ENCODE results near the gene SETD5. TPM values are rescaled to one million over a fixed set of nuclear protein-coding genes. Genes with fewer than 3 reads are reported as not detected.

SETD5 gene
- total RNA-seq, 1 donor from 2014 or later = 198 TPM

DNA sequence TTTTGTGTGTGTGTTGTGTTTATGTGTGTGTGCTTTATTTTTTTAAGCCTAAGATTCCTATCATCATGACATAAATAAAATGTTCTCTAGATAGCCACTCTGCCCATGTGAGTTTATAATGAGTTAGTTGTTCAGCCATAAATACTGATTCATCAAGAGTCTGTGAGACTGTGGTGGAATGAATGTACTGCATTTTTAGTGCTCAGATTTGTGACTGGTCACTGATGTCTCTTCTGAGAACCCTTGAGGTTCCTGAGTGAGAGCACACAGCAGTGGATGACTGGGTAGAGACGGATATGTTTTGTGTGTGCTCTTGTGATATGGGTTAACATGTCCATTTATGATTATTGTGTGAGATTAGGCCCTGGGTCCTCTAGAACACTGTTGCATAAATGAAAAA lies 51.2 kb downstream of the SETD5 start:
- TF ChIP-seq EZH2 (IDR thresholded peaks at IDR 0.05) = no peak
- no peak for TF ChIP-seq CTCF (IDR thresholded peaks at IDR 0.05)
- TF ChIP-seq EZH2phosphoT487 (IDR thresholded peaks at IDR 0.05) = no peak
- Mint-ChIP-seq H3K4me3 (no peak overlapping the region), H3K9me3 (no peaks in the 10 kb centered on the region), H3K36me3 (peaks cover 23% of the 10 kb centered on the region), H3K27me3 (ENCODE audit: insufficient read depth, low read depth) (no peaks in the 10 kb centered on the region), H3K27ac (no peak overlapping the region), H3K4me1 (no peaks in the 10 kb centered on the region)
- H3K4me1 ChIP-seq = no peaks in the 10 kb centered on the region
- no peaks in the 10 kb centered on the region for H3K9me3 ChIP-seq (ENCODE audit: low read depth)
- peaks cover 4% of the 10 kb centered on the region for H3F3A ChIP-seq (ENCODE audit: low read depth)
- no peak overlapping the region for H3K9ac ChIP-seq
- H3K27me3 ChIP-seq = no peaks in the 10 kb centered on the region
- H3K27ac ChIP-seq = no peak overlapping the region
- H3K79me2 ChIP-seq (ENCODE audit: low read depth) = peaks cover 67% of the 10 kb centered on the region
- H3K4me2 ChIP-seq = no peak overlapping the region
- no peak overlapping the region for H3K4me3 ChIP-seq
- H3K36me3 ChIP-seq = peaks cover 47% of the 10 kb centered on the region
- H2AFZ ChIP-seq (replicated peaks) = no peak overlapping the region
- no peak for DNase-seq (ENCODE audit: low spot score)
- H4K20me1 ChIP-seq (ENCODE audit: low read depth) = peaks cover 36% of the 10 kb centered on the region

DNA sequence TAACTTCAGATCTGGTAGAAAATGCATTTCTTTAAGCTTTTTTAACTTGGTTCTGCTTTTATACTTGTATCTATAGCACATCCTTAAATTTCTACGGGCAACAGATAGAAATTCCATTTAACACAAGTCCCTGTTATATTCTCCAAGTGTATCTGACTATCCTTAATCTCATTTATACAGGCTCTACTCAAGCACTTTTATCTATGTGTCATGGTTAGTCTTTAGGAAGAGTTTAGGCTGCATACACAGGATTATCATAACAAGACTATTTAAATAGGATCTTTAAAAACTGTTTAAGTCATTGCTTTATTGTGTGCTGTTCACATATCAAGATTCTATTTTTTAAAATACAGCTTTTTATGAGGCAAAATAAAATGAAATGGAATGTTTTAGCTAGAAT lies 52.7 kb downstream of the SETD5 start:
- no peak overlapping the region for H3K27ac ChIP-seq
- H3K4me2 ChIP-seq = no peak overlapping the region
- Mint-ChIP-seq H3K4me1 (no peaks in the 10 kb centered on the region), H3K9me3 (no peaks in the 10 kb centered on the region), H3K27me3 (ENCODE audit: insufficient read depth, low read depth) (no peaks in the 10 kb centered on the region), H3K27ac (no peak overlapping the region), H3K36me3 (peaks cover 23% of the 10 kb centered on the region), H3K4me3 (no peak overlapping the region)
- peaks cover 56% of the 10 kb centered on the region for H3K36me3 ChIP-seq
- DNase-seq (ENCODE audit: low spot score) = no peak
- H4K20me1 ChIP-seq (ENCODE audit: low read depth) = peaks cover 41% of the 10 kb centered on the region
- no peak overlapping the region for H2AFZ ChIP-seq (replicated peaks)
- no peak overlapping the region for H3K4me3 ChIP-seq
- no peaks in the 10 kb centered on the region for H3K27me3 ChIP-seq
- H3K4me1 ChIP-seq = no peaks in the 10 kb centered on the region
- no peaks in the 10 kb centered on the region for H3K9me3 ChIP-seq (ENCODE audit: low read depth)
- peaks cover 67% of the 10 kb centered on the region for H3K79me2 ChIP-seq (ENCODE audit: low read depth)
- peaks cover 14% of the 10 kb centered on the region for H3F3A ChIP-seq (ENCODE audit: low read depth)
- TF ChIP-seq EZH2 (IDR thresholded peaks at IDR 0.05) (no peak), EZH2phosphoT487 (IDR thresholded peaks at IDR 0.05) (no peak), CTCF (IDR thresholded peaks at IDR 0.05) (no peak)
- no peak overlapping the region for H3K9ac ChIP-seq

DNA sequence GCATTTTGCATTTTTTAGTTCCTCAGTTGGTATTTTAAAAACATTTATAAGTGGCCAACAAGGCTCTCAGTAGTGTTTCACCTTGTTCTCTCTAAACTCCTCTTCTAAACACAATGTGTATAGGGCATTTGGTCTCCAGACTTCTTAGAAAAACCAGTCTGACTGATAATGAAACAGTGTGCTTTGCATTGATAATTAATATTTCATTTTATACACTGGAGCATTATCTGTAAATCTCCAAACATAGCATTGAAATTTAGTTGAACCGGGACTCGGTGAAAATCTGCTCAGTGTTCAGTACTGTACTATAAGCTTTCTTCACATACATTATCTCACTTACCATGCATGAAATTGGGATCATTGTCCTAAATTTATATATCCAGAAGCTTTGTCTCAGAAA lies 53.6 kb downstream of the SETD5 start:
- H3K27ac ChIP-seq = no peak overlapping the region
- peaks cover 59% of the 10 kb centered on the region for H3K36me3 ChIP-seq
- no peaks in the 10 kb centered on the region for H3K27me3 Mint-ChIP-seq (ENCODE audit: insufficient read depth, low read depth)
- peaks cover 14% of the 10 kb centered on the region for H3F3A ChIP-seq (ENCODE audit: low read depth)
- H3K9ac ChIP-seq = no peak overlapping the region
- peaks cover 46% of the 10 kb centered on the region for H4K20me1 ChIP-seq (ENCODE audit: low read depth)
- no peaks in the 10 kb centered on the region for H3K9me3 ChIP-seq (ENCODE audit: low read depth)
- TF ChIP-seq EZH2phosphoT487 (IDR thresholded peaks at IDR 0.05) (no peak), CTCF (IDR thresholded peaks at IDR 0.05) (no peak), EZH2 (IDR thresholded peaks at IDR 0.05) (no peak)
- no peaks in the 10 kb centered on the region for H3K4me1 ChIP-seq
- no peak overlapping the region for H3K4me3 Mint-ChIP-seq
- no peak overlapping the region for H2AFZ ChIP-seq (replicated peaks)
- no peak overlapping the region for H3K27ac Mint-ChIP-seq
- no peaks in the 10 kb centered on the region for H3K4me1 Mint-ChIP-seq
- peaks cover 67% of the 10 kb centered on the region for H3K79me2 ChIP-seq (ENCODE audit: low read depth)
- H3K4me3 ChIP-seq = no peak overlapping the region
- H3K4me2 ChIP-seq = no peak overlapping the region
- H3K36me3 Mint-ChIP-seq = peaks cover 24% of the 10 kb centered on the region
- H3K9me3 Mint-ChIP-seq = no peaks in the 10 kb centered on the region
- no peak for DNase-seq (ENCODE audit: low spot score)
- no peaks in the 10 kb centered on the region for H3K27me3 ChIP-seq

Data from neural progenitor cell (in vitro differentiated cells).